Fibroblast of pulmonary artery (primary cell): ENCODE data around the gene CCDC87.
"Not testable (repeated sequence)": the region's sequence is repeated elsewhere in the genome, so short reads cannot be mapped to it uniquely, and the experiment has no call there.

Experiments
- DNase-seq: peaks from one replicate; pipeline ENCODE4 v3.0.0-alpha.2; 2010; ENCODE audit warnings: low read depth
- H3K4me3 ChIP-seq: replicated peaks from 2 replicates; pipeline ENCODE4 v1.5.1; 2011; ENCODE audit warnings: low read depth, mild to moderate bottlenecking, control low read depth, low read length, moderate library complexity
- CTCF ChIP-seq: IDR thresholded peaks from 2 replicates; pipeline ENCODE4 v1.5.1; 2011; ENCODE audit warnings: mild to moderate bottlenecking, control low read depth, low read length, inconsistent platforms; ENCODE audit errors: missing control alignments

The CCDC87 gene

GRCh38 chr11:66592457-66593302, at the start of gene CCDC87, which contains the start of gene CCS:
Gene CCDC87, minus strand, starts transcription at chr11:66593063. Its CDS starts 48 bp downstream, at chr11:66593015.
Gene CCS, plus strand, starts transcription at chr11:66593185. Its CDS starts 77 bp downstream, at chr11:66593262.
- peak; percentile 96 for DNase-seq
- H3K4me3 ChIP-seq, result peak within 1 kb of the TSS; percentile 84
- peak; percentile 56 for TF ChIP-seq CTCF

- DNase-seq, result no peak
- TF ChIP-seq CTCF, result no peak
- H3K4me3 ChIP-seq, result peak overlapping the region; percentile 94
Observed at GRCh38 chr11:66641834-66642233, 49.0 kb upstream of the CCDC87 start.

- DNase-seq, result not testable (repeated sequence)
- H3K4me3 ChIP-seq, result peak overlapping the region; percentile 94
Observed at GRCh38 chr11:66639814-66640340, 47.0 kb upstream of the CCDC87 start.

GRCh38 chr11:66639066-66639813, 46.4 kb upstream of the CCDC87 start:
- DNase-seq, result peak; percentile 59
- peak overlapping the region; percentile 94 for H3K4me3 ChIP-seq
- TF ChIP-seq CTCF, result peak; percentile 16

GRCh38 chr11:66638177-66639065, 45.6 kb upstream of the CCDC87 start, which contains the start of gene RBM4:
Gene RBM4, plus strand, starts transcription at chr11:66638703. Its CDS starts 1,009 bp downstream, at chr11:66639712.
- peak; percentile 3 for TF ChIP-seq CTCF
- H3K4me3 ChIP-seq, result peak within 1 kb of the TSS; percentile 94
- DNase-seq, result peak; percentile 100

GRCh38 chr11:66637557-66638176, 44.8 kb upstream of the CCDC87 start:
- no peak for DNase-seq
- no peak for TF ChIP-seq CTCF
- H3K4me3 ChIP-seq, result peak overlapping the region; percentile 94
